Smooth muscle cell (in vitro differentiated cells): Measurements from ENCODE around the gene PGAM1. TPM values are rescaled to one million over a fixed set of nuclear protein-coding genes. Genes with fewer than 3 reads are reported as not detected.

Experiments used
- DNase-seq: peaks from one replicate; lab custom pipeline; 2025; ENCODE audit not compliant: unreplicated experiment; lab: John Stamatoyannopoulos, UW
- H2AFZ ChIP-seq: fragments of 200-600 bp; sonication (generic); 2 replicates; pipeline ENCODE4 v1.6.0; 2016; ENCODE audit warnings: antibody characterized with exemption, low read depth, mild to moderate bottlenecking
- H3F3A ChIP-seq: fragments of 200-600 bp; sonication (generic); 2 replicates; pipeline ENCODE4 v1.6.0; 2017; ENCODE audit warnings: antibody characterized with exemption, low read depth
- H3K27ac ChIP-seq: fragments of 200-600 bp; sonication (generic); 2 replicates; pipeline ENCODE4 v1.5.1; 2016; ENCODE audit warnings: low read depth, mild to moderate bottlenecking
- H3K27me3 ChIP-seq: fragments of 200-600 bp; sonication (generic); 2 replicates; pipeline ENCODE4 v1.6.1; 2016; ENCODE audit warnings: low read depth, mild to moderate bottlenecking
- H3K36me3 ChIP-seq: fragments of 200-600 bp; sonication (generic); 2 replicates; pipeline ENCODE4 v1.5.1; 2016; ENCODE audit warnings: low read depth
- H3K4me1 ChIP-seq: fragments of 200-600 bp; sonication (generic); 2 replicates; pipeline ENCODE4 v1.5.1; 2016; ENCODE audit warnings: low read depth
- H3K4me2 ChIP-seq: fragments of 200-600 bp; sonication (generic); 2 replicates; pipeline ENCODE4 v1.6.0; 2016; ENCODE audit warnings: mild to moderate bottlenecking
- H3K4me3 ChIP-seq: fragments of 200-600 bp; sonication (generic); 2 replicates; pipeline ENCODE4 v1.5.1; 2016; ENCODE audit warnings: mild to moderate bottlenecking
- H3K79me2 ChIP-seq: fragments of 200-600 bp; sonication (generic); 2 replicates; pipeline ENCODE4 v1.6.0; 2016; ENCODE audit warnings: low read depth, mild to moderate bottlenecking
- H3K9ac ChIP-seq: fragments of 200-600 bp; sonication (generic); 2 replicates; pipeline ENCODE4 v1.6.0; 2016; ENCODE audit warnings: low read depth
- H3K9me3 ChIP-seq: fragments of 200-600 bp; sonication (generic); replicated peaks from 2 replicates; pipeline ENCODE4 v1.5.1; 2016; ENCODE audit warnings: low read depth
- H4K20me1 ChIP-seq: fragments of 200-600 bp; sonication (generic); 2 replicates; pipeline ENCODE4 v1.6.0; 2016; ENCODE audit warnings: low read depth
- WGBS: methylation state at CpG from one replicate; pipeline ENCODE4 v1.1.7; 2016; ENCODE audit warnings: low lambda C conversion rate; 5-methylcytosine and 5-hydroxymethylcytosine counted together
- polyA plus RNA-seq: library from polyadenylated mRNA; unstranded; fragments of >200 nt; fragmentation: Nextera tagmentation; extraction: Ambion mirVana; gene quantifications from 2 replicates; pipeline ENCODE4 v1.2.1, GENCODE V29; 2016
- total RNA-seq: library from RNA; depleted of rRNA; stranded (reverse); fragments of >200 nt; gene quantifications from 2 replicates; pipeline ENCODE4 v1.2.3, GENCODE V29; 2014
- TF ChIP-seq, protein P1 (sequence below): fragments of 200-600 bp; sonication (generic); IDR thresholded peaks from 2 replicates; pipeline ENCODE4 v1.5.1; 2017; ENCODE audit warnings: borderline replicate concordance, mild to moderate bottlenecking, antibody characterized with exemption; ENCODE audit not compliant: insufficient read depth, poor library complexity, severe bottlenecking

The PGAM1 gene
- total and polyA plus RNA-seq, 2 experiments from 2014 or later, result 725 to 957 TPM

DNA sequence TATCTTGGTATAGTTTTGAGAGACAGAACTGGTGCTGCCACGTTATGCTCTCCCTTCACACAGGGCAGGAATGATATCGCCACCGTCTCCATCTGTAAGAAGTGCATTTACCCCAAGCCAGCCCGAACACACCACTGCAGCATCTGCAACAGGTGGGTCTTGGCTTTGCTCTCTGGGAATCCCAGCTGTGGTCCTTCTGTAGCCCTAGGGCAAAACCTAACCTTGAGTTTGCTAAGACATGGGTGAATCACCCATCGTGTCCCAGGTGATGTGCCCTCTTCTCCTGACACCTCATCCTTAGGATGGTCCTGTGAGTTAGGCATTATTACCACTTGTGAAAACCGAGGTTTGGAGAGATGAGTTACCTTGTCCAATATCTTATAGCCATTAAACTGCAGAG lies 26.4 kb downstream of the PGAM1 start:
- 97% methylated on average over 6 of the region's 6 CpGs for WGBS
- Histone ChIP-seq H3K4me1 (peaks cover 5% of the 10 kb centered on the region), H3K79me2 (peaks cover 44% of the 10 kb centered on the region), H3F3A (peaks cover 17% of the 10 kb centered on the region), H3K36me3 (no peaks in the 10 kb centered on the region), H2AFZ (no peak overlapping the region), H3K4me3 (no peak overlapping the region), H4K20me1 (peaks cover 77% of the 10 kb centered on the region), H3K9me3 (no peaks in the 10 kb centered on the region), H3K4me2 (no peak overlapping the region), H3K27ac (no peak overlapping the region), H3K27me3 (no peaks in the 10 kb centered on the region), H3K9ac (no peak overlapping the region)
- TF ChIP-seq, protein P1, sequence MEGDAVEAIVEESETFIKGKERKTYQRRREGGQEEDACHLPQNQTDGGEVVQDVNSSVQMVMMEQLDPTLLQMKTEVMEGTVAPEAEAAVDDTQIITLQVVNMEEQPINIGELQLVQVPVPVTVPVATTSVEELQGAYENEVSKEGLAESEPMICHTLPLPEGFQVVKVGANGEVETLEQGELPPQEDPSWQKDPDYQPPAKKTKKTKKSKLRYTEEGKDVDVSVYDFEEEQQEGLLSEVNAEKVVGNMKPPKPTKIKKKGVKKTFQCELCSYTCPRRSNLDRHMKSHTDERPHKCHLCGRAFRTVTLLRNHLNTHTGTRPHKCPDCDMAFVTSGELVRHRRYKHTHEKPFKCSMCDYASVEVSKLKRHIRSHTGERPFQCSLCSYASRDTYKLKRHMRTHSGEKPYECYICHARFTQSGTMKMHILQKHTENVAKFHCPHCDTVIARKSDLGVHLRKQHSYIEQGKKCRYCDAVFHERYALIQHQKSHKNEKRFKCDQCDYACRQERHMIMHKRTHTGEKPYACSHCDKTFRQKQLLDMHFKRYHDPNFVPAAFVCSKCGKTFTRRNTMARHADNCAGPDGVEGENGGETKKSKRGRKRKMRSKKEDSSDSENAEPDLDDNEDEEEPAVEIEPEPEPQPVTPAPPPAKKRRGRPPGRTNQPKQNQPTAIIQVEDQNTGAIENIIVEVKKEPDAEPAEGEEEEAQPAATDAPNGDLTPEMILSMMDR, result no peak
- no peak for DNase-seq

DNA sequence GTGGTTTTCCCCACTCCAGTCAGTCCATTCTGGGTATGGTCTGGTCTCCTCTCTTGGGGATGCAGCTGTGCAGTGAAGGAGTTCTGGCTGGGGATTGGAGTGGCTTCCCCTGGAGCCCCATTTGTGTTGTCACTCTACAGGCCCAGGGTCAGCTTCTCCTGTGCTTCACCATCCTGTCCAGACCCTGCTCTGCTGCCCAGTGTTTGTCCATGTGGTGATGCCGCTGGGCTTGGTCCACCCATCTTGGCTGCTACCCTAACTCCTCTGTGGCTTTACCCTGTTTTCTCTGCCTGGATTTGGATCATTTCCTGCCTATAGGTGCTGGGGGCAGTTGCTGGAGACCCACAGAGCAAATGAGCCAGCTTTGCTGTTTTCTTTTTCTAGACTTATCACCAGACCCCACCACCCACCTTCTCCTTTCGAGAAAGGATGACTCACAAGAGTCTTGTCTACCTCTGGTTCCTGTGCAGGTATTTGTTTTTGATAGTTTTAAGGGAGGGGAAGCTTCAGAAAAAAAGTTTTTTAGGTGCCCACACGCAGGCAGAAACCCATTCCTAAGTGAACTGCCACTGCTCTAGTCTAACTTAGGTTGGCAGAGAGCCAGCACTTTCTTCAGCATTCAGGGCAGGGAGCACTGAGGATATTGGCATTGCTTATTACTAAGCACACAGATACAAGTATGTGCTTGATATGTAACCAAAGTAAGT lies 28.5 kb downstream of the PGAM1 start:
- 85% methylated on average over 3 of the region's 3 CpGs for WGBS

DNA sequence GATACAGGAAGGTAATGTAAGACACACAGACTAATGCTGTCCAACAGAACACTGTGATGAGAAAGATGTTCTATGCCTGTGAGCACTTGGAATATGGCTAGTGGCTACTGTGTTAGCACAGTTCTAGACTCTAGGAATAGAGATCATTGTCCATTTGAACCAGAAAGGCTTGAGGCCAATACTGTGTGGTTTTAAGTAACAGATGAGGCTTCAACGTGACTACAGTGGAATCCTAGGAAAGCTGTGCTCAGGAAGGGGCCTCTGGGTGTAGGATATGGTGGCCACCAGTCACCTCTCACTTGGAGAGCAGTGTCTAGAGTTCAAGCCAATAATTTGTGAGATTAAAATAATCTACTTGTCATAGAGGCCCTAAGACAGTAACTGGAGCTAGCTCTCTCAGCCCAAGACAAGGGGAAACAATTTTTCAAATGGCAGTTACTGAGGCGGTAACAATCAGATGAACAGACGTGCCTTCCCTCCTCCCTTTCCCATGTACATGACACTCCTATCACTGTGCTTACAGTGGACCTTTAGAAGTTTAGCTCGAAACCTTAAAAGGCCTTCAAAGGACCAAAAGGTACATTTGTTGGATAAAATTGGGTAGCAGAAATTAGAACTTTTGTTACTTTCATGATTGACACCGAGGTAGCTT lies 30.2 kb downstream of the PGAM1 start:
- WGBS, result 84% methylated on average over 5 of the region's 5 CpGs
- H3K9ac ChIP-seq, result no peak overlapping the region
- H3K27ac ChIP-seq, result peak overlapping the region; percentile 19

More for the DNA sequence above, 28.5 kb downstream of the PGAM1 start:
- no peak overlapping the region for H3K9ac ChIP-seq
- H3K9me3 ChIP-seq, result no peaks in the 10 kb centered on the region
- H4K20me1 ChIP-seq, result peaks cover 63% of the 10 kb centered on the region
- no peak for DNase-seq
- peaks cover 5% of the 10 kb centered on the region for H3K36me3 ChIP-seq
- H3K4me3 ChIP-seq, result no peak overlapping the region
- peaks cover 23% of the 10 kb centered on the region for H3K79me2 ChIP-seq
- H3K4me1 ChIP-seq, result peaks cover 3% of the 10 kb centered on the region
- TF ChIP-seq, protein P1, result no peak
- no peak overlapping the region for H2AFZ ChIP-seq
- H3K4me2 ChIP-seq, result no peak overlapping the region
- peak overlapping the region; percentile 49 for H3K27ac ChIP-seq
- no peaks in the 10 kb centered on the region for H3K27me3 ChIP-seq
- H3F3A ChIP-seq, result peaks cover 23% of the 10 kb centered on the region

More for the DNA sequence above, 30.2 kb downstream of the PGAM1 start:
- Histone ChIP-seq H3K4me1 (no peaks in the 10 kb centered on the region), H3K4me3 (no peak overlapping the region), H3K9me3 (no peaks in the 10 kb centered on the region), H2AFZ (no peak overlapping the region), H3K27me3 (no peaks in the 10 kb centered on the region), H4K20me1 (peaks cover 49% of the 10 kb centered on the region), H3K79me2 (peaks cover 9% of the 10 kb centered on the region), H3K4me2 (no peak overlapping the region), H3K36me3 (peaks cover 5% of the 10 kb centered on the region), H3F3A (peaks cover 27% of the 10 kb centered on the region)
- DNase-seq, result no peak
- TF ChIP-seq, protein P1, result no peak
